Measurements from ENCODE around the gene DUOXA1.
"Not testable (repeated sequence)": the region's sequence is repeated elsewhere in the genome, so short reads cannot be mapped to it uniquely, and the experiment has no call there.

DNA sequence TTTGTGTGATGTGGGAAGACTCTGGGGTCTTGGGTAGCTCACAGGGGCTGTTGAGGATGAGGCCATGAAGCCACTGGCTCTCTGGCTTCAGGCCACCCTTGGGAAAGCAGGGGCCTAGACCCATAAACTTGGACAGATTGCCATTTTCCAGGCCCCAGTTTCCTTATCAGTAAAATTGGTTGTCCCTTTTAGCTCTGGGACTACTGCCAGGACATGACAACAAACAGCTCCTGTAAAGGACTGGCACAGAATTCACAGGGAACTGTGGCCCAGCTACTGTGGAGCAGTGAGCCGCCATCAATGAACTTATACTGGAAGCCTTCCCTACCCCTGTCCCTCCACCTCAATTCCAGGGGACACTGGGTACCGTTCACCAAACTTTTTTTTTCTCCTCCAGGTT lies 52.3 kb downstream of the DUOXA1 start:
- TF ChIP-seq, protein P1, sequence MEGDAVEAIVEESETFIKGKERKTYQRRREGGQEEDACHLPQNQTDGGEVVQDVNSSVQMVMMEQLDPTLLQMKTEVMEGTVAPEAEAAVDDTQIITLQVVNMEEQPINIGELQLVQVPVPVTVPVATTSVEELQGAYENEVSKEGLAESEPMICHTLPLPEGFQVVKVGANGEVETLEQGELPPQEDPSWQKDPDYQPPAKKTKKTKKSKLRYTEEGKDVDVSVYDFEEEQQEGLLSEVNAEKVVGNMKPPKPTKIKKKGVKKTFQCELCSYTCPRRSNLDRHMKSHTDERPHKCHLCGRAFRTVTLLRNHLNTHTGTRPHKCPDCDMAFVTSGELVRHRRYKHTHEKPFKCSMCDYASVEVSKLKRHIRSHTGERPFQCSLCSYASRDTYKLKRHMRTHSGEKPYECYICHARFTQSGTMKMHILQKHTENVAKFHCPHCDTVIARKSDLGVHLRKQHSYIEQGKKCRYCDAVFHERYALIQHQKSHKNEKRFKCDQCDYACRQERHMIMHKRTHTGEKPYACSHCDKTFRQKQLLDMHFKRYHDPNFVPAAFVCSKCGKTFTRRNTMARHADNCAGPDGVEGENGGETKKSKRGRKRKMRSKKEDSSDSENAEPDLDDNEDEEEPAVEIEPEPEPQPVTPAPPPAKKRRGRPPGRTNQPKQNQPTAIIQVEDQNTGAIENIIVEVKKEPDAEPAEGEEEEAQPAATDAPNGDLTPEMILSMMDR (conservative IDR thresholded peaks at IDR 0.05; ENCODE audit: low read depth in 2 of 2) = not testable (repeated sequence)
- TF ChIP-seq CREB1 (CRISPR knock-in tag; IDR thresholded peaks at IDR 0.05; ENCODE audit: low read depth); POLR2AphosphoS5 (IDR thresholded peaks at IDR 0.05; ENCODE audit: low read depth); JUNB (IDR thresholded peaks at IDR 0.05; ENCODE audit: unreplicated experiment): not testable (repeated sequence)
- TF ChIP-seq, protein P2, sequence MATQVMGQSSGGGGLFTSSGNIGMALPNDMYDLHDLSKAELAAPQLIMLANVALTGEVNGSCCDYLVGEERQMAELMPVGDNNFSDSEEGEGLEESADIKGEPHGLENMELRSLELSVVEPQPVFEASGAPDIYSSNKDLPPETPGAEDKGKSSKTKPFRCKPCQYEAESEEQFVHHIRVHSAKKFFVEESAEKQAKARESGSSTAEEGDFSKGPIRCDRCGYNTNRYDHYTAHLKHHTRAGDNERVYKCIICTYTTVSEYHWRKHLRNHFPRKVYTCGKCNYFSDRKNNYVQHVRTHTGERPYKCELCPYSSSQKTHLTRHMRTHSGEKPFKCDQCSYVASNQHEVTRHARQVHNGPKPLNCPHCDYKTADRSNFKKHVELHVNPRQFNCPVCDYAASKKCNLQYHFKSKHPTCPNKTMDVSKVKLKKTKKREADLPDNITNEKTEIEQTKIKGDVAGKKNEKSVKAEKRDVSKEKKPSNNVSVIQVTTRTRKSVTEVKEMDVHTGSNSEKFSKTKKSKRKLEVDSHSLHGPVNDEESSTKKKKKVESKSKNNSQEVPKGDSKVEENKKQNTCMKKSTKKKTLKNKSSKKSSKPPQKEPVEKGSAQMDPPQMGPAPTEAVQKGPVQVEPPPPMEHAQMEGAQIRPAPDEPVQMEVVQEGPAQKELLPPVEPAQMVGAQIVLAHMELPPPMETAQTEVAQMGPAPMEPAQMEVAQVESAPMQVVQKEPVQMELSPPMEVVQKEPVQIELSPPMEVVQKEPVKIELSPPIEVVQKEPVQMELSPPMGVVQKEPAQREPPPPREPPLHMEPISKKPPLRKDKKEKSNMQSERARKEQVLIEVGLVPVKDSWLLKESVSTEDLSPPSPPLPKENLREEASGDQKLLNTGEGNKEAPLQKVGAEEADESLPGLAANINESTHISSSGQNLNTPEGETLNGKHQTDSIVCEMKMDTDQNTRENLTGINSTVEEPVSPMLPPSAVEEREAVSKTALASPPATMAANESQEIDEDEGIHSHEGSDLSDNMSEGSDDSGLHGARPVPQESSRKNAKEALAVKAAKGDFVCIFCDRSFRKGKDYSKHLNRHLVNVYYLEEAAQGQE (IDR thresholded peaks at IDR 0.05; ENCODE audit: unreplicated experiment) = not testable (repeated sequence)
